Keratinocyte (primary cell): ENCODE measurements around the gene ADAMTSL1. TPM values are rescaled to one million over a fixed set of nuclear protein-coding genes. Genes with fewer than 3 reads are reported as not detected.

ENCODE experiments used
- DNase-seq: peaks from one replicate; pipeline ENCODE4 v3.0.0-alpha.2; 2011; ENCODE audit warnings: low read depth, missing footprints, low spot score
- FAIRE-seq: peaks from 2 replicates; lab custom pipeline; 2011; peaks lifted over from hg19 to GRCh38; lab: Jason Lieb, UNC
- H2AFZ ChIP-seq: 2 replicates; pipeline ENCODE4 v1.6.0; 2012; ENCODE audit warnings: low read length, control low read depth, inconsistent platforms; ENCODE audit not compliant: control insufficient read depth
- H3K27ac ChIP-seq: 2 replicates; pipeline ENCODE4 v1.5.1; 2011; ENCODE audit warnings: low read length; ENCODE audit not compliant: control insufficient read depth, insufficient read depth
- H3K27me3 ChIP-seq: 3 replicates; pipeline ENCODE4 v1.6.0; 2011; ENCODE audit warnings: low read length; ENCODE audit not compliant: control insufficient read depth, insufficient read depth; ENCODE audit errors: extremely low read depth
- H3K36me3 ChIP-seq, 2 experiments: 2 replicates in 1 of 2; 3 replicates in 1 of 2; pipeline ENCODE4 v1.5.1; 2011; ENCODE audit warnings: low read length in 2 of 2, mild to moderate bottlenecking in 1 of 2; ENCODE audit not compliant: control insufficient read depth in 2 of 2, insufficient read depth in 2 of 2; ENCODE audit errors: extremely low read depth in 1 of 2
- H3K4me1 ChIP-seq: 3 replicates; pipeline ENCODE4 v1.5.1; 2011; ENCODE audit warnings: low read length; ENCODE audit not compliant: control insufficient read depth, insufficient read depth; ENCODE audit errors: extremely low read depth
- H3K4me2 ChIP-seq: 3 replicates; pipeline ENCODE4 v1.6.0; 2011; ENCODE audit warnings: low read depth, low read length; ENCODE audit not compliant: control insufficient read depth, insufficient read depth; ENCODE audit errors: extremely low read depth
- H3K4me3 ChIP-seq, 3 experiments: fragments of 200-600 bp in 1 of 3; sonication (generic) in 1 of 3; 2 replicates in 2 of 3; 3 replicates in 1 of 3; pipeline ENCODE4 v1.5.1; 2011 to 2016; ENCODE audit warnings: low read length in 3 of 3, mild to moderate bottlenecking in 3 of 3, control low read depth in 2 of 3, inconsistent platforms in 1 of 3, low read depth in 1 of 3, mixed read lengths in 1 of 3, mixed run types in 1 of 3, moderate library complexity in 1 of 3; ENCODE audit not compliant: control insufficient read depth in 2 of 3, insufficient read depth in 2 of 3; ENCODE audit errors: extremely low read depth in 1 of 3
- H3K79me2 ChIP-seq: 2 replicates; pipeline ENCODE4 v1.6.0; 2012; ENCODE audit warnings: low read length; ENCODE audit not compliant: control insufficient read depth, insufficient read depth
- H3K9ac ChIP-seq: 3 replicates; pipeline ENCODE4 v1.6.0; 2011; ENCODE audit warnings: low read length; ENCODE audit not compliant: control insufficient read depth, insufficient read depth; ENCODE audit errors: extremely low read depth
- H3K9me1 ChIP-seq: 3 replicates; pipeline ENCODE4 v1.6.0; 2011; ENCODE audit warnings: low read length; ENCODE audit not compliant: control insufficient read depth, insufficient read depth; ENCODE audit errors: extremely low read depth
- H3K9me3 ChIP-seq: 2 replicates; pipeline ENCODE4 v1.5.1; 2012; ENCODE audit warnings: low read depth, low read length; ENCODE audit not compliant: control insufficient read depth
- H4K20me1 ChIP-seq: 3 replicates; pipeline ENCODE4 v1.6.0; 2011; ENCODE audit warnings: low read length; ENCODE audit not compliant: control insufficient read depth, insufficient read depth; ENCODE audit errors: extremely low read depth
- EZH2 ChIP-seq: IDR thresholded peaks from one replicate; pipeline ENCODE4 v1.6.1; 2012; ENCODE audit warnings: inconsistent platforms, mild to moderate bottlenecking, low read length, moderate library complexity
- dilution Hi-C: fragments of 300-500 bp; cut with MboI; formaldehyde crosslinking; loops from one replicate; pipeline ENCODE4 v1.7.0; 2020; ENCODE audit warnings: low sequenced_read_pairs; ENCODE audit not compliant: extremely low pct_ligation_motif_present
- polyA plus RNA-seq, 5 experiments: library from polyadenylated mRNA; depleted of rRNA in 3 of 5; stranded (reverse) in 3 of 5; stranded (forward) in 1 of 5; unstranded in 1 of 5; fragments of >200 nt; gene quantifications; 1 replicate in 1 of 5; 2 replicates in 3 of 5; 3 replicates in 1 of 5; pipeline versions ENCODE4 v1.2.1 to v1.2.3, GENCODE V29; 2011 to 2012; ENCODE audit warnings: missing spikeins in 2 of 5, low read depth in 1 of 5, low replicate concordance in 1 of 5
- TF ChIP-seq, protein P1 (sequence below), 3 experiments: IDR thresholded peaks in 1 of 3; conservative IDR thresholded peaks in 1 of 3; optimal IDR thresholded peaks in 1 of 3; 2 replicates in 2 of 3; 3 replicates in 1 of 3; pipeline versions ENCODE3 to v1.5.1; 2011; ENCODE audit warnings: low read length in 3 of 3, mild to moderate bottlenecking in 3 of 3, moderate library complexity in 2 of 3, control low read depth in 1 of 3, inconsistent platforms in 1 of 3; ENCODE audit not compliant: insufficient read depth in 2 of 3; ENCODE audit errors: extremely low read depth in 1 of 3

The ADAMTSL1 gene
- polyA plus RNA-seq, 1 donor (not counting 4 experiments of a cell fraction or from before 2014, with no cell fraction given), result 1.1 TPM

DNA sequence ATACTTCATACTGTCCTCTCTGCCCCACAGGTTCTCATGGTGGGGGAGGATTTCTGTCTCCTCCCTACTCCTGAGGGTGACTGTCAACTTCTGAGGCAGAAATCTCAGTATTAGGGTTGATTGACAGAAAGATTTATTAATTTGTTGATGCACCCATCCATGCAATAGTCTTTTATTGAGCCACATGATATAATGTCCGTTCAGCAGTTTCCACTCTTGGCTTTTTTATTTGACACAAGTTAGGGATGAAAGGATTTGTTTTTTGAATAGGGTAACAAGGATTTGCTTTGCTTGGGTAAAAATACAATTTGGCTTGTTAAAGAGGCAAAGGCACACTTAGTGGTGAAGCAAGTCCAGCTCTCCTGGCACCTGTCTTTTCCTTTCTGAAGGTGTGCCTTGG, 125.0 kb downstream of the ADAMTSL1 start:
- Histone ChIP-seq H3K4me2 (no peak overlapping the region), H3K79me2 (no peaks in the 10 kb centered on the region), H4K20me1 (no peaks in the 10 kb centered on the region), H3K27ac (no peak overlapping the region), H3K4me3 (no peak overlapping the region), H3K27me3 (no peaks in the 10 kb centered on the region), H3K9ac (no peak overlapping the region), H3K9me3 (peaks cover 3% of the 10 kb centered on the region), H3K36me3 (no peaks in the 10 kb centered on the region), H2AFZ (no peak overlapping the region), H3K9me1 (no peaks in the 10 kb centered on the region), H3K4me1 (no peaks in the 10 kb centered on the region)
- DNase-seq (no peak), FAIRE-seq (no peak)
- dilution Hi-C loops, result no loop called here
- no peak for TF ChIP-seq EZH2
- TF ChIP-seq, protein P1, sequence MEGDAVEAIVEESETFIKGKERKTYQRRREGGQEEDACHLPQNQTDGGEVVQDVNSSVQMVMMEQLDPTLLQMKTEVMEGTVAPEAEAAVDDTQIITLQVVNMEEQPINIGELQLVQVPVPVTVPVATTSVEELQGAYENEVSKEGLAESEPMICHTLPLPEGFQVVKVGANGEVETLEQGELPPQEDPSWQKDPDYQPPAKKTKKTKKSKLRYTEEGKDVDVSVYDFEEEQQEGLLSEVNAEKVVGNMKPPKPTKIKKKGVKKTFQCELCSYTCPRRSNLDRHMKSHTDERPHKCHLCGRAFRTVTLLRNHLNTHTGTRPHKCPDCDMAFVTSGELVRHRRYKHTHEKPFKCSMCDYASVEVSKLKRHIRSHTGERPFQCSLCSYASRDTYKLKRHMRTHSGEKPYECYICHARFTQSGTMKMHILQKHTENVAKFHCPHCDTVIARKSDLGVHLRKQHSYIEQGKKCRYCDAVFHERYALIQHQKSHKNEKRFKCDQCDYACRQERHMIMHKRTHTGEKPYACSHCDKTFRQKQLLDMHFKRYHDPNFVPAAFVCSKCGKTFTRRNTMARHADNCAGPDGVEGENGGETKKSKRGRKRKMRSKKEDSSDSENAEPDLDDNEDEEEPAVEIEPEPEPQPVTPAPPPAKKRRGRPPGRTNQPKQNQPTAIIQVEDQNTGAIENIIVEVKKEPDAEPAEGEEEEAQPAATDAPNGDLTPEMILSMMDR (optimal IDR thresholded peaks at IDR 0.05 in 1 of 3, IDR thresholded peaks at IDR 0.05 in 1 of 3, conservative IDR thresholded peaks at IDR 0.05 in 1 of 3; ENCODE audit: extremely low read depth in 1 of 3, insufficient read depth in 2 of 3, low read length in 3 of 3), result no peak

DNA sequence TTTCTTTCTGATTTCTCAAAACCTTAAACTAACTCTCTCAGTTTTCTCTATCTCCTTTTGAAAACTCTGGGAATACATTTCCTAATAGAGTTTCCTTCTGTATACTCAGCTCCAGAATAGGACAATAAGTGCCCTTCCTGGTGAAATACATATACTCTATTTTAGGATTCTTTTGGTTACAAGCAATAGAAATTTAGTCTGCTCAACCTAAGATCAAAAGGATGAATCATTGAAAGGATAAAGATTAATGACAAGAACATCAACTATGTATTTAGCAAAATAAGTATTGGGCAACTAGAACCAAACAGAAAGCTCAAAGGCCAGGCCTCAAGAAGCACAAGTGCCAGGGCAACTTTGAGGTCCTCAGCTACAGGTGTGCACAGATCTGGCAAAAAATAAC, 127.1 kb downstream of the ADAMTSL1 start:
- dilution Hi-C loops, result no loop called here
- FAIRE-seq, result no peak

More for the DNA sequence above, 127.1 kb downstream of the ADAMTSL1 start:
- Histone ChIP-seq H3K4me3 (no peak overlapping the region), H4K20me1 (no peaks in the 10 kb centered on the region), H3K9me3 (peaks cover 3% of the 10 kb centered on the region), H3K9ac (no peak overlapping the region), H3K4me2 (no peak overlapping the region), H3K27ac (no peak overlapping the region), H3K4me1 (no peaks in the 10 kb centered on the region), H3K27me3 (no peaks in the 10 kb centered on the region), H3K9me1 (no peaks in the 10 kb centered on the region), H3K79me2 (no peaks in the 10 kb centered on the region), H2AFZ (no peak overlapping the region), H3K36me3 (no peaks in the 10 kb centered on the region)
- DNase-seq, result no peak
- TF ChIP-seq, protein P1 (optimal IDR thresholded peaks at IDR 0.05 in 1 of 3, IDR thresholded peaks at IDR 0.05 in 1 of 3, conservative IDR thresholded peaks at IDR 0.05 in 1 of 3; ENCODE audit: extremely low read depth in 1 of 3, insufficient read depth in 2 of 3, low read length in 3 of 3), result no peak
- TF ChIP-seq EZH2, result no peak
